SIG-M5 (cell line): ENCODE results near the gene RPL39L.

Experiments
- DNase-seq: peaks from one replicate; lab custom pipeline; 2025; lab: John Stamatoyannopoulos, UW

Gene RPL39L

GRCh38 chr3:187098923-187099512 lies 40.3 kb downstream of the RPL39L start:
- no peak for DNase-seq

- no peak for DNase-seq
These were observed 46.0 kb downstream of the RPL39L start for GRCh38 chr3:187093320-187093719.

- no peak for DNase-seq
These were observed 50.6 kb downstream of the RPL39L start for GRCh38 chr3:187088701-187089100.

- no peak for DNase-seq
These were observed 52.5 kb downstream of the RPL39L start for GRCh38 chr3:187086831-187087230.

- no peak for DNase-seq
These were observed 53.4 kb downstream of the RPL39L start for GRCh38 chr3:187085933-187086332.

- DNase-seq, result no peak
These were observed 54.2 kb downstream of the RPL39L start for GRCh38 chr3:187085021-187085666.

- no peak for DNase-seq
These were observed 54.7 kb downstream of the RPL39L start for GRCh38 chr3:187084580-187084979.

GRCh38 chr3:187084126-187084525 lies 55.2 kb downstream of the RPL39L start:
- no peak for DNase-seq

GRCh38 chr3:187082758-187083375 lies 56.4 kb downstream of the RPL39L start:
- no peak for DNase-seq

GRCh38 chr3:187080799-187081450 lies 58.4 kb downstream of the RPL39L start:
- no peak for DNase-seq

- DNase-seq, result no peak
These were observed 59.9 kb downstream of the RPL39L start for GRCh38 chr3:187079090-187080022.

- DNase-seq, result no peak
These were observed 61.8 kb downstream of the RPL39L start for GRCh38 chr3:187077537-187077936.

GRCh38 chr3:187077085-187077484 lies 62.2 kb downstream of the RPL39L start:
- no peak for DNase-seq

GRCh38 chr3:187076297-187076696 lies 63.0 kb downstream of the RPL39L start:
- no peak for DNase-seq

- DNase-seq, result no peak
These were observed 64.5 kb downstream of the RPL39L start for GRCh38 chr3:187074846-187075245.

GRCh38 chr3:187073581-187074098 lies 65.7 kb downstream of the RPL39L start:
- no peak for DNase-seq

GRCh38 chr3:187072511-187072910 lies 66.8 kb downstream of the RPL39L start:
- DNase-seq, result no peak

GRCh38 chr3:187072102-187072501 lies 67.2 kb downstream of the RPL39L start:
- DNase-seq, result no peak
